Suppressor macrophage (primary cell): ENCODE results near the gene DDX56.

ENCODE experiments used
- DNase-seq, 4 experiments: peaks; one replicate each; pipeline ENCODE4 v3.0.0-alpha.2; 2020 to 2022

Gene DDX56

GRCh38 chr7:44535348-44536064, 38.2 kb downstream of the DDX56 start:
- DNase-seq, result no peak

DNA sequence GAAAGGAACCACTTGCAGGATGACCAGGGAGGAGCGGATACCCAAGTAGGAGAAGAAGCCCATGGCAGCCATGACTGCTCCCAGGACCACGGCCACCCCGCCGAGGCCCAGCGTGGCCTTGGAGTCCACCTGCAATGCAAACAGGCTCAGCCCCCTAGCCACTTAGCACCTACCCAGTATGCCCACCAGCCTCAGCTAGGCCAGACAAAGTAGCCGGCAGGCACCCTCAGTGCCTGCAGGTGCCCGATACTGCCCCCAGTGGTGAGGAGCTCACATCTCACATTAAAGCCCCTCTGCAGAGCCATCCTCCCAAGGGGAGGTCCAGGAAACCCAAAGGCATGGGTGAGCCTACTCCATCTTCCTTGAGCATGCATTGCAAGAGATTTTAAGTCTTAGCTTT, 39.2 kb downstream of the DDX56 start:
- DNase-seq, result peak; percentile 57 to 74 (median 66)

- no peak for DNase-seq
Measured at GRCh38 chr7:44534087-44534486, 39.6 kb downstream of the DDX56 start.

DNA sequence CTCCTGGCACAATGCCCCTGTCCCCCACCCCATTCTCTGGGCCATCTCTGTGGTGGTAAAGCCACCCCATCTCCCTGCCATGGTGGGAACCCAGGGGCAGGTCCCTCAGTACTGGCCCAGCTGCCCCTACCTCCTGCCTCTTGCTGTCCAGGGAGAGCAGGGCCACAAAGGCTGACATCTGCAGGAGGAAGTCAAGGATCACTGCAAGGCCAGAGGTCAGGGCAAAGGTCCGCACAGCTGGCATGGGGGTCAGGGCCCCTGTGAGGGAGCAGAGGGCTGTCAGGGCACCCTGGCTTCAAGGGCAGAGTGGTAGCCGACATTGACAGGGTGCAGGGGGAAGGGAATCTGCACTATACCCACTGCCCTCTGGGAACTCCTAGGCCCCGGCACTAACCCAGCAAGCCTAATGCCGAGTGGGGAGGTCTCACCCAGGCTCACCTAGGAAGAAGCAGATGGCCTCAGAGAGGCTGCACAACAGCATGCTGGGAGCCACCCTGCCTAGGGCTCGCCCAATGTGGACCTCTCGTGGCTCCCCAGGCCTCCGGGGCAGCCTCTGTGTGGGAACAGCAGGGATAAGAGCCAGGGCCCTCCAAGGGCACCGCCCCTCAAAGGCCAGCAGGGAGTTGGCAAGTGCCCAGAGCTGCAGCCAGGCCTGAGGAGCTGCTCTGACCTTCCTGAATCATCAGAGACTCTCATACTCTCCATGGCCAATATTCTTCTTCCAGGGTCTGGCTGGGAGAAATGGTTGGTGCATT, 40.2 kb downstream of the DDX56 start:
- no peak for DNase-seq

DNA sequence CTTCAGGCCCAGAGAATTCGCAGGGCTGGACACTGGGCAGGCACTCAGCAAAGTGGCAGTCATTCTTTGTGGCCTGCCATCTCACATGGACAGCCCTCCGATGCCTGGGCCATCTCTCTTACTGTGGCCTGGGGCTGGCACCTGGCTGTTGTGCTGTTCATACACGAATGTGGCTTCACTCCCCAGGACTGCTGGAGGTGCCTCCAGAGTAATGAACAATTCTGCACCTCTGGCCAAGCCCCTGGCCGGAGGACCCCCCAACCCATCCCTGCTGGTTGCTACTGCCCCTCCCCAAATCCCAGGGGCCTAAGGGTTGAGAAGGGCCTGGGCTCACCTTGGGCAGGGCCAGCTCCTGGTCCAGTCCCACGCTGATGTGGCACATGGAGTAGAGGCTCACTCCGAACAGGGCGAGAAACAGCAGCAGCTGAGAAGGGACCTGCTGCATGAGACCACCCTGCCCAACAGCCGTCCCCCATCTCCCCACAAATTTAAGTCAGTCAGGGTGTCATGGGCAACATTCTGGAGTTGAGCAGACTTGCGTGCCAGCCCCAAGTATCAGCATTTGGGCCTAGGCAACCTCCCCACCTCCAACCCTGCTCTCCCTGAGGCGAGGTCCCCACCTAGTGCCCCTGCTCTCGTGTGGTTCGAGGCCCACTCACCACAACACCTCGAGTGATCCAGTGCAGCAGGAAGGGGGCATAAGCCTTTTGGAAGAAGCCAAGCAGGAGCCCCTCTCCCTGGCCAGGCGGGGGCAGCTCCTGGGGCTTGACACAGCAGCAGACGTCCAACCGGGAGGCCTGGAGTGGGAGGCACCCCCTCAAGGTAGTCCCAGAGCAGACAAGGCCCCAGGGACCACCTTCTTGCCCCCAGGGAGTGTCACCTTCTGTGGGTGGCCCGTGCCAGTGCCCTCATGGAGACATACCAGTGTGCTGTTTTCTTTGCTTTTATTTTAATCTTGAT, 42.0 kb downstream of the DDX56 start:
- no peak for DNase-seq

- no peak for DNase-seq
Measured at GRCh38 chr7:44530990-44531389, 42.7 kb downstream of the DDX56 start.

- no peak for DNase-seq
Measured at GRCh38 chr7:44524811-44525388, 48.8 kb downstream of the DDX56 start.

- DNase-seq, result no peak
Measured at GRCh38 chr7:44522315-44522714, 51.4 kb downstream of the DDX56 start.

GRCh38 chr7:44521347-44522095, 52.2 kb downstream of the DDX56 start:
- DNase-seq, result no peak

GRCh38 chr7:44520574-44520973, 53.1 kb downstream of the DDX56 start:
- DNase-seq, result no peak

- no peak for DNase-seq
Measured at GRCh38 chr7:44519546-44519945, 54.2 kb downstream of the DDX56 start.

GRCh38 chr7:44518761-44519160, 54.9 kb downstream of the DDX56 start:
- no peak for DNase-seq

DNA sequence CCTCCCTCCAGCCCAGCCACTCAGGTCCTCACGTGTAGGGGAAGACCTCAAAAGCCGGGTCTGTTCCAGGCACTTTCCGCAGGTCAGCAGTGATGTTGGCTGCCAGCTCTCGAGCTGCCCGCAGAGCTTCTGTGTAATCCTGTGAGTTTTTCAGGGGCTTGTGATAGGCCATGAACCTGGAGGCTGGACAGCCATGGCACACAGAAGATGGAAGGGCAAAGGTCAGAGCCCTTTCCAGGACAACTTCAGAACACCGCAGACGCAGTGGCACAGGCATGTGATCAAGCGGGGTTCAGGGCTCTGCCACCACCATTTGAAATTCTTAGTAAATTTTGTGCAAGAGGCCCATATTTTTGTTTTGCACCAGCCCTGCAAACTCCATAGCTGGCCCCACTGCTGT, 56.5 kb downstream of the DDX56 start:
- no peak for DNase-seq
